K562 (cell line): ENCODE data around the gene LRRC47. TPM values are rescaled to one million over a fixed set of nuclear protein-coding genes. Genes with fewer than 3 reads are reported as not detected.

Experiments used
- BMI1 ChIP-seq: fragments of 150-350 bp; IDR thresholded peaks from 2 replicates; pipeline ENCODE4 v1.6.1; 2014; ENCODE audit warnings: low read length
- CSDE1 ChIP-seq, 2 experiments: fragments of 450-650 bp; IDR thresholded peaks; 2 replicates each; pipeline ENCODE4 v1.6.1; 2016; ENCODE audit warnings: mild to moderate bottlenecking in 1 of 2
- ELF4 ChIP-seq: fragments of 450-650 bp; formaldehyde crosslinking; IDR thresholded peaks from 2 replicates; pipeline ENCODE4 v1.4.0; 2022; ENCODE audit warnings: missing genetic modification characterization
- L3MBTL2 ChIP-seq: fragments of 450-650 bp; IDR thresholded peaks from 2 replicates; pipeline ENCODE4 v1.6.1; 2016; ENCODE audit warnings: mild to moderate bottlenecking, moderate library complexity
- POLR2G ChIP-seq: fragments of 200-400 bp; formaldehyde crosslinking; IDR thresholded peaks from 2 replicates; pipeline ENCODE4 v1.6.1; 2017; ENCODE audit warnings: low read depth, mild to moderate bottlenecking, antibody characterized with exemption, low read length, moderate library complexity
- RBM39 ChIP-seq: fragments of 200-400 bp; formaldehyde crosslinking; optimal IDR thresholded peaks from 2 replicates; pipeline ENCODE3; 2018; ENCODE audit warnings: low read depth, low read length
- SRSF1 ChIP-seq: fragments of 200-400 bp; formaldehyde crosslinking; IDR thresholded peaks from 2 replicates; pipeline ENCODE4 v1.6.1; 2017; ENCODE audit warnings: mild to moderate bottlenecking, low read depth, low read length, moderate library complexity
- ZBTB2 ChIP-seq: fragments of 450-650 bp; IDR thresholded peaks from 2 replicates; pipeline ENCODE4 v1.6.1; 2016; ENCODE audit warnings: antibody characterized with exemption
- ZFP36 ChIP-seq: fragments of 150-350 bp; IDR thresholded peaks from 2 replicates; pipeline ENCODE4 v1.6.1; 2018; ENCODE audit warnings: low read length, low read depth; ENCODE audit not compliant: partially characterized antibody
- ZNF134 ChIP-seq: fragments of 250-450 bp; sonication (Bioruptor Pico); conservative IDR thresholded peaks from 2 replicates; pipeline ENCODE4 v1.4.0; 2020
- ZNF592 ChIP-seq: fragments of 450-650 bp; IDR thresholded peaks from 2 replicates; pipeline ENCODE4 v1.6.1; 2017; ENCODE audit warnings: antibody characterized with exemption, mild to moderate bottlenecking
- polyA plus RNA-seq, 8 experiments: library from polyadenylated mRNA; depleted of rRNA in 4 of 8; stranded (reverse) in 5 of 8; unstranded in 3 of 8; fragments of >200 nt; fragmentation: Nextera tagmentation in 2 of 8; fragmentation: Illumina TruSeq in 1 of 8; extraction: Ambion mirVana in 2 of 8; extraction: Trizol in 1 of 8; gene quantifications; 2 replicates each; pipeline versions ENCODE4 v1.2.1 to v1.2.3, GENCODE V29; 2011 to 2014; ENCODE audit warnings: inconsistent platforms in 1 of 8, missing spikeins in 1 of 8
- total RNA-seq, 7 experiments: library from RNA; depleted of rRNA in 6 of 7; stranded (reverse); fragments of >200 nt in 6 of 7; fragmentation: Illumina TruSeq in 2 of 7; extraction: Trizol in 2 of 7; gene quantifications; 2 replicates each; pipeline versions ENCODE4 v1.2.1 to v1.2.3, GENCODE V29; 2011 to 2021; ENCODE audit warnings: low replicate concordance in 1 of 7
- TF ChIP-seq, protein P1 (sequence below), 2 experiments: fragments of 450-650 bp; formaldehyde crosslinking in 1 of 2; IDR thresholded peaks; 2 replicates each; pipeline versions ENCODE4 v1.4.0 to v1.6.1; 2014 to 2020; ENCODE audit warnings: mild to moderate bottlenecking in 2 of 2, borderline replicate concordance in 1 of 2, low read depth in 1 of 2

Gene LRRC47
- total and polyA plus RNA-seq, 9 of the 15 experiments (the other 6 are each of a cell fraction or from before 2014, with no cell fraction given): 4.6 to 68.0 (median 35.9) TPM

DNA sequence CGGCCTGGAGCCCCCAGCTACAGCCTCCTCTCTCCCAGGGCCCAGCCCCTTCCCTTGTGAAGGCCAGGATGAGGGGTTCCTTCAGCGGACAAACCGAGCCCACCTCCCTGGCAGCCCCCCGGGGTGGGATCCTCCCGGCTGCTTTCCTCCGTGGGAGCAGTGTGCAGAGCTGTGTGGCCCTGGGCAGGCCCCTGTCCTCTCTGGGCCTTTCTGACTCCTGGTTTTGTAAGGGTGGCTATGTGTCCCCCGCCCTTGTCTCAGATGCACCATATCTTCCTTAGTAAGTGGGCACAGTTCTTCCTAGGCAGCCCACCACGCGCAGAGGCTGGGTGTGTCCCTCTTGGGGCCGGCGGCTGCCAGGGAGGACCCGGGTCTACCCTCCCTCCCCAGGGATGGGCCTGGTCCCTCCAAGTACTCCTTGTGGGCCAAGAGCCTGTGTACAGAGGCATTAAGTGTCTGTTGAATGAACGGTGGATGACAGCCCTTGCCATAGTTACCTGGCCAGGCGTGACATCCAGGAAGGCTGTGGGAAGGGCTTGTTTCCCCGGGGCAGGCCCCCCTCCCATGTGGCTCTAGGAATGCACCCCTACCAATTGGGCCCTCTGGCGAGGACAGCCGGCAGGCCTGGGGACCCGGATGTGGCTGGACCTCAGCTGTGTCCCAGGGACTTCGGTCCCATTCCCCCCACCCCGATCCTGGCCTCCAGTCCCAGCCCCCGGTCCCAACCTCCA, 19.9 kb downstream of the LRRC47 start (continued):
- no peak for TF ChIP-seq RBM39
- peak; percentile 67 for TF ChIP-seq L3MBTL2
- TF ChIP-seq POLR2G: peak; percentile 68
- TF ChIP-seq ZBTB2: 0 out of 2 replicates have a peak, but pooled peaks have one; percentile 7
- no peak for TF ChIP-seq BMI1
- no peak for TF ChIP-seq CSDE1 (IDR thresholded peaks at IDR 0.05)
- TF ChIP-seq, protein P1, sequence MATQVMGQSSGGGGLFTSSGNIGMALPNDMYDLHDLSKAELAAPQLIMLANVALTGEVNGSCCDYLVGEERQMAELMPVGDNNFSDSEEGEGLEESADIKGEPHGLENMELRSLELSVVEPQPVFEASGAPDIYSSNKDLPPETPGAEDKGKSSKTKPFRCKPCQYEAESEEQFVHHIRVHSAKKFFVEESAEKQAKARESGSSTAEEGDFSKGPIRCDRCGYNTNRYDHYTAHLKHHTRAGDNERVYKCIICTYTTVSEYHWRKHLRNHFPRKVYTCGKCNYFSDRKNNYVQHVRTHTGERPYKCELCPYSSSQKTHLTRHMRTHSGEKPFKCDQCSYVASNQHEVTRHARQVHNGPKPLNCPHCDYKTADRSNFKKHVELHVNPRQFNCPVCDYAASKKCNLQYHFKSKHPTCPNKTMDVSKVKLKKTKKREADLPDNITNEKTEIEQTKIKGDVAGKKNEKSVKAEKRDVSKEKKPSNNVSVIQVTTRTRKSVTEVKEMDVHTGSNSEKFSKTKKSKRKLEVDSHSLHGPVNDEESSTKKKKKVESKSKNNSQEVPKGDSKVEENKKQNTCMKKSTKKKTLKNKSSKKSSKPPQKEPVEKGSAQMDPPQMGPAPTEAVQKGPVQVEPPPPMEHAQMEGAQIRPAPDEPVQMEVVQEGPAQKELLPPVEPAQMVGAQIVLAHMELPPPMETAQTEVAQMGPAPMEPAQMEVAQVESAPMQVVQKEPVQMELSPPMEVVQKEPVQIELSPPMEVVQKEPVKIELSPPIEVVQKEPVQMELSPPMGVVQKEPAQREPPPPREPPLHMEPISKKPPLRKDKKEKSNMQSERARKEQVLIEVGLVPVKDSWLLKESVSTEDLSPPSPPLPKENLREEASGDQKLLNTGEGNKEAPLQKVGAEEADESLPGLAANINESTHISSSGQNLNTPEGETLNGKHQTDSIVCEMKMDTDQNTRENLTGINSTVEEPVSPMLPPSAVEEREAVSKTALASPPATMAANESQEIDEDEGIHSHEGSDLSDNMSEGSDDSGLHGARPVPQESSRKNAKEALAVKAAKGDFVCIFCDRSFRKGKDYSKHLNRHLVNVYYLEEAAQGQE (IDR thresholded peaks at IDR 0.05; ENCODE audit: borderline replicate concordance): peak; percentile 3; the same call in 1 of the 2 replicates
- TF ChIP-seq, protein P1 (CRISPR knock-in tag; IDR thresholded peaks at IDR 0.05; ENCODE audit: low read depth): no peak
- TF ChIP-seq ZNF134 (CRISPR knock-in tag): 0 out of 2 replicates have a peak, but pooled peaks have one; percentile 6
- TF ChIP-seq SRSF1: no peak
- TF ChIP-seq ZFP36: peak; percentile 61
- TF ChIP-seq ELF4 (CRISPR knock-in tag): no peak
- peak; percentile 70; the same call in 1 of the 2 replicates for TF ChIP-seq ZNF592
